PC-9 (cell line): ENCODE measurements around the gene PTPRO.

Experiments
- EZH2 ChIP-seq: fragments of 200-600 bp; sonication (generic); IDR thresholded peaks from 2 replicates; pipeline ENCODE4 v1.8.0; 2017; ENCODE audit warnings: antibody characterized with exemption, low read depth
- TF ChIP-seq, protein P1 (sequence below): fragments of 200-600 bp; sonication (generic); conservative IDR thresholded peaks from 2 replicates; pipeline ENCODE4 v1.6.1; 2017; ENCODE audit warnings: mixed run types, antibody characterized with exemption, mild to moderate bottlenecking, moderate library complexity

DNA sequence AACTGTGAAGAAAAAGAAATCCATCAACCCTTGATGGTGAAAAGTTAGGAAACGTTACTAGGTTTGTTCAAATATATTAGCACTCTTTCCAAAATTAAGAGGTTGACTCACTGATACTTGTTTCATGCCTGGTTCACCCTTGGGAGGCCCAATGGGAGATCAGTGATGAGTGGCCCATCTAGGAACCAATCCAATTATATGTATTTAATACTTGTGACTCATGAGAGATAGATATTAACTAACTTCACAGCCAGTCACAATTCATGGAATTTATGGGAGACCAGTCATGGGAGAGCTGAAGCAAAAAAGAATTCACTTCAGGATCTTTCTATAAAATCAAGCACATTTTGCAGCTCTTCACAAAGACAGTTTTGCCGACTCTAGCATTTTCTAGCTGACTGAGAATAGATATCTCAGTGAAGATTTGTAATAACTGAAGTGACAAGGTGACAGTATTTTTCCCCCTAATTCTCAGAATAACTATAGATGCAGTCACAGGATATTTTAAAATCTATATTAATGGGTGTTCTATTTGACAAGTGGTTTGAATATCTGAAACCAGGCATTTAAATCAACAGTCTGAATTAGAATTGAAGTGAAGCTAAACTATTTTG, 236.7 kb downstream of the PTPRO start:
- TF ChIP-seq, protein P1, sequence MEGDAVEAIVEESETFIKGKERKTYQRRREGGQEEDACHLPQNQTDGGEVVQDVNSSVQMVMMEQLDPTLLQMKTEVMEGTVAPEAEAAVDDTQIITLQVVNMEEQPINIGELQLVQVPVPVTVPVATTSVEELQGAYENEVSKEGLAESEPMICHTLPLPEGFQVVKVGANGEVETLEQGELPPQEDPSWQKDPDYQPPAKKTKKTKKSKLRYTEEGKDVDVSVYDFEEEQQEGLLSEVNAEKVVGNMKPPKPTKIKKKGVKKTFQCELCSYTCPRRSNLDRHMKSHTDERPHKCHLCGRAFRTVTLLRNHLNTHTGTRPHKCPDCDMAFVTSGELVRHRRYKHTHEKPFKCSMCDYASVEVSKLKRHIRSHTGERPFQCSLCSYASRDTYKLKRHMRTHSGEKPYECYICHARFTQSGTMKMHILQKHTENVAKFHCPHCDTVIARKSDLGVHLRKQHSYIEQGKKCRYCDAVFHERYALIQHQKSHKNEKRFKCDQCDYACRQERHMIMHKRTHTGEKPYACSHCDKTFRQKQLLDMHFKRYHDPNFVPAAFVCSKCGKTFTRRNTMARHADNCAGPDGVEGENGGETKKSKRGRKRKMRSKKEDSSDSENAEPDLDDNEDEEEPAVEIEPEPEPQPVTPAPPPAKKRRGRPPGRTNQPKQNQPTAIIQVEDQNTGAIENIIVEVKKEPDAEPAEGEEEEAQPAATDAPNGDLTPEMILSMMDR, result no peak
- no peak for TF ChIP-seq EZH2
